Measurements from ENCODE around the gene ATF7IP2.
"Not testable (repeated sequence)": the region's sequence is repeated elsewhere in the genome, so short reads cannot be mapped to it uniquely, and the experiment has no call there.

The ATF7IP2 gene

GRCh38 chr16:10349851-10350250, 36.0 kb upstream of the ATF7IP2 start:
- no peak for TF ChIP-seq CTCF (IDR thresholded peaks at IDR 0.05; ENCODE audit: insufficient read depth, missing control alignments)
- no peak for FAIRE-seq
- DNase-seq (ENCODE audit: insufficient read length, low spot score): no peak

GRCh38 chr16:10352262-10352661, 33.6 kb upstream of the ATF7IP2 start:
- no peak for FAIRE-seq
- no peak for DNase-seq (ENCODE audit: insufficient read length, low spot score)
- TF ChIP-seq CTCF (IDR thresholded peaks at IDR 0.05; ENCODE audit: insufficient read depth, missing control alignments): no peak

GRCh38 chr16:10355589-10355988, 30.3 kb upstream of the ATF7IP2 start:
- TF ChIP-seq CTCF (IDR thresholded peaks at IDR 0.05; ENCODE audit: insufficient read depth, missing control alignments): no peak
- DNase-seq (ENCODE audit: insufficient read length, low spot score) (no peak), FAIRE-seq (no peak)

- TF ChIP-seq CTCF (IDR thresholded peaks at IDR 0.05; ENCODE audit: insufficient read depth, missing control alignments): no peak
- FAIRE-seq: no peak
Measured at GRCh38 chr16:10356870-10357842, 28.7 kb upstream of the ATF7IP2 start.

GRCh38 chr16:10361747-10362076, 24.1 kb upstream of the ATF7IP2 start:
- FAIRE-seq; DNase-seq (ENCODE audit: insufficient read length, low spot score): not testable (repeated sequence)

More at GRCh38 chr16:10356870-10357842, 28.7 kb upstream of the ATF7IP2 start:
- no peak for DNase-seq (ENCODE audit: insufficient read length, low spot score)

GRCh38 chr16:10362077-10362863, 23.6 kb upstream of the ATF7IP2 start:
- no peak for FAIRE-seq
- no peak for TF ChIP-seq CTCF (IDR thresholded peaks at IDR 0.05; ENCODE audit: insufficient read depth, missing control alignments)
- no peak for DNase-seq (ENCODE audit: insufficient read length, low spot score)

GRCh38 chr16:10362864-10363197, 23.0 kb upstream of the ATF7IP2 start:
- DNase-seq (ENCODE audit: insufficient read length, low spot score); FAIRE-seq: not testable (repeated sequence)

GRCh38 chr16:10366619-10367018, 19.2 kb upstream of the ATF7IP2 start:
- DNase-seq (ENCODE audit: insufficient read length, low spot score); FAIRE-seq: not testable (repeated sequence)
